ENCODE measurements around the gene RHBDD3. TPM values are rescaled to one million over a fixed set of nuclear protein-coding genes. Genes with fewer than 3 reads are reported as not detected.
A peak's percentile ranks its signal among the peaks of the same experiment; 100 is the strongest.

The RHBDD3 gene
- total and polyA plus RNA-seq, 2 of the 4 experiments (the other 2 are of a cell fraction): 5.7 to 21.5 TPM

- H3K27me3 ChIP-seq (ENCODE audit: control insufficient read depth, insufficient read depth, low read length): no peaks in the 10 kb centered on the region
- in situ Hi-C loops (cut with MboI; ENCODE audit: low sequenced_read_pairs): no loop called here
- no peak for TF ChIP-seq CEBPB (IDR thresholded peaks at IDR 0.05; ENCODE audit: low read depth, low read length)
- peak; percentile 99 for TF ChIP-seq MAZ (IDR thresholded peaks at IDR 0.05; ENCODE audit: borderline replicate concordance, low read depth, low read length)
- TF ChIP-seq MAFK (IDR thresholded peaks at IDR 0.05; ENCODE audit: low read depth, low read length): no peak
- TF ChIP-seq CTCF (conservative IDR thresholded peaks at IDR 0.05; ENCODE audit: low read depth, low read length): peak; percentile 15; the same call in 1 of the 2 replicates
- TF ChIP-seq RFX5 (IDR thresholded peaks at IDR 0.05; ENCODE audit: low read depth, low read length): no peak
- TF ChIP-seq BHLHE40 (IDR thresholded peaks at IDR 0.05; ENCODE audit: low read depth, low read length): no peak
- TF ChIP-seq MXI1 (IDR thresholded peaks at IDR 0.05; ENCODE audit: borderline replicate concordance, low read depth, low read length): peak; percentile 48; the same call in 1 of the 2 replicates
- no peak for TF ChIP-seq NFE2L2 (IDR thresholded peaks at IDR 0.05; ENCODE audit: low read depth, low read length)
- peak; percentile 53 for TF ChIP-seq RCOR1 (IDR thresholded peaks at IDR 0.05; ENCODE audit: insufficient replicate concordance, low read length)
- no peak for TF ChIP-seq USF2 (IDR thresholded peaks at IDR 0.05; ENCODE audit: low read depth, low read length)
- TF ChIP-seq CHD1 (IDR thresholded peaks at IDR 0.05; ENCODE audit: low read depth, low read length): no peak
- no peak for TF ChIP-seq RAD21 (IDR thresholded peaks at IDR 0.05; ENCODE audit: low read length)
- TF ChIP-seq ELK1 (IDR thresholded peaks at IDR 0.05; ENCODE audit: borderline replicate concordance, low read depth, low read length): no peak
These were observed 39.2 kb upstream of the RHBDD3 start for GRCh38 chr22:29306835-29307595.

More at GRCh38 chr22:29306835-29307595, 39.2 kb upstream of the RHBDD3 start:
- Histone ChIP-seq H2BK5ac (ENCODE audit: low read depth, low read length, poor library complexity, severe bottlenecking) (peak overlapping the region; percentile 77), H3K23ac (ENCODE audit: low read depth, low read length) (peak overlapping the region; percentile 95), H3K4me2 (ENCODE audit: low read depth, low read length) (peak overlapping the region; percentile 88), H4K20me1 (ENCODE audit: insufficient read depth, low read length) (peaks cover 16% of the 10 kb centered on the region), H3K4ac (ENCODE audit: low read depth, low read length) (peak overlapping the region; percentile 89), H3K9ac (ENCODE audit: low read depth, low read length) (peak overlapping the region; percentile 78), H4K8ac (ENCODE audit: low read depth in 2 of 2, low read length in 2 of 2) (peak overlapping the region; percentile 34 to 78; a peak in 2 of 4 replicates), H2BK20ac (ENCODE audit: low read depth, low read length) (no peak overlapping the region), H3K9me1 (ENCODE audit: insufficient read depth, low read length) (peaks cover 5% of the 10 kb centered on the region; the same call in 1 of the 2 replicates), H2BK15ac (ENCODE audit: low read depth, low read length) (peak overlapping the region; percentile 9; the same call in 1 of the 3 replicates), H2BK120ac (ENCODE audit: low read depth, low read length) (peak overlapping the region; percentile 87; the same call in 1 of the 2 replicates), H3K18ac (ENCODE audit: low read depth, low read length) (no peak overlapping the region; the same call in 1 of the 2 replicates), H4K91ac (ENCODE audit: insufficient read depth, low read depth, low read length) (peak overlapping the region; percentile 74; the same call in 1 of the 2 replicates), H2AK5ac (ENCODE audit: low read depth, low read length) (peak overlapping the region; percentile 52), H3K36me3 (ENCODE audit: control insufficient read depth, insufficient read depth, low read length) (0 out of 2 replicates have a peak, but pooled peaks cover 2% of the 10 kb centered on the region), H3K9me3 (ENCODE audit: control insufficient read depth, insufficient read depth, low read length) (no peaks in the 10 kb centered on the region), H2AK9ac (replicated peaks; ENCODE audit: low read depth, low read length, poor library complexity) (peak overlapping the region; percentile 99), H3K27ac (ENCODE audit: insufficient read depth, low read length) (peak overlapping the region; percentile 74), H2AFZ (replicated peaks; ENCODE audit: low read length, poor library complexity) (peak overlapping the region; percentile 90), H4K5ac (ENCODE audit: low read depth, low read length) (peak overlapping the region; percentile 52), H3K56ac (ENCODE audit: extremely low read depth, insufficient read depth, low read length) (peak overlapping the region; percentile 76; the same call in 1 of the 2 replicates), H3K4me1 (ENCODE audit: control insufficient read depth, insufficient read depth, low read length) (peaks cover 17% of the 10 kb centered on the region), H3K4me3 (ENCODE audit: insufficient read depth, low read depth, low read length) (peak overlapping the region; percentile 67), H3K79me1 (ENCODE audit: low read depth in 1 of 2, low read length in 2 of 2) (peaks cover 8 to 42% of the 10 kb centered on the region in 2 experiments; a peak in 3 of 4 replicates), H3K14ac (replicated peaks; ENCODE audit: low read depth, low read length) (peak overlapping the region; percentile 84)
- intact Hi-C loops (cut with micrococcal nuclease) (loop anchor here (1.0 kb wide), 1 partner anchor 52 kb away; no protein-coding TSS in a partner anchor), dilution Hi-C loops (cut with HindIII; ENCODE audit: low sequenced_read_pairs, unreplicated experiment) (no loop called here)
- peak; percentile 74 for ATAC-seq (ENCODE audit: low read depth)
- ChIA-PET CTCF (no interaction called here), POLR2A (ENCODE audit: unreplicated experiment) (interaction anchor here (0.6 kb wide), 1 partner anchor 1388 kb away, joined by 8 read pairs; the partner anchor contains the start of gene PITPNB)
- WGBS, 2 experiments (ENCODE audit: extremely low coverage in 2 of 2, insufficient read length in 1 of 2): 2% methylated on average over 39 of the region's 83 CpGs; no CpG with 5 or more reads in 1 of the 2 experiments
- BruUV-seq (replicated peaks): no TSS peak
- peak; percentile 61 for DNase-seq

Measured in IMR-90 (cell line).